HEK293 (cell line): Measurements from ENCODE around the gene ROM1.
"Not testable (repeated sequence)": the region's sequence is repeated elsewhere in the genome, so short reads cannot be mapped to it uniquely, and the experiment has no call there.

Experiments used
- ATF2 ChIP-seq: fragments of 450-650 bp; formaldehyde crosslinking; IDR thresholded peaks from 2 replicates; pipeline ENCODE4 v1.5.1; 2016; ENCODE audit warnings: missing biosample characterization, missing genetic modification characterization, low read depth
- REST ChIP-seq: fragments of 450-650 bp; formaldehyde crosslinking; IDR thresholded peaks from 2 replicates; pipeline ENCODE4 v1.5.1; 2016; ENCODE audit warnings: missing biosample characterization, missing genetic modification characterization
- SETDB1 ChIP-seq: IDR thresholded peaks from one replicate; pipeline ENCODE4 v1.6.1; 2017; ENCODE audit warnings: mild to moderate bottlenecking, low read length, moderate library complexity, mixed read lengths; ENCODE audit not compliant: insufficient read length
- ZNF501 ChIP-seq: fragments of 450-650 bp; formaldehyde crosslinking; IDR thresholded peaks from 2 replicates; pipeline ENCODE4 v1.5.1; 2016; ENCODE audit warnings: missing biosample characterization, missing genetic modification characterization
- ZNF514 ChIP-seq: fragments of 450-650 bp; formaldehyde crosslinking; IDR thresholded peaks from 2 replicates; pipeline ENCODE4 v1.5.1; 2016; ENCODE audit warnings: missing biosample characterization, missing genetic modification characterization
- ZNF521 ChIP-seq: fragments of 450-650 bp; formaldehyde crosslinking; IDR thresholded peaks from 2 replicates; pipeline ENCODE4 v1.5.1; 2017; ENCODE audit warnings: missing biosample characterization, mild to moderate bottlenecking, missing genetic modification characterization

- not testable (repeated sequence) for TF ChIP-seq ZNF501 (tag by site-specific recombination); REST; ZNF521; SETDB1; ZNF514 (tag by site-specific recombination); ATF2 (tag by site-specific recombination)
Measured at GRCh38 chr11:62571493-62571892, 41.6 kb upstream of the ROM1 start.
